Smooth muscle cell (in vitro differentiated cells): ENCODE data around the gene FBXL7. TPM values are rescaled to one million over a fixed set of nuclear protein-coding genes. Genes with fewer than 3 reads are reported as not detected.

Experiments
- DNase-seq: peaks from one replicate; lab custom pipeline; 2025; ENCODE audit not compliant: unreplicated experiment; lab: John Stamatoyannopoulos, UW
- H2AFZ ChIP-seq: fragments of 200-600 bp; sonication (generic); 2 replicates; pipeline ENCODE4 v1.6.0; 2016; ENCODE audit warnings: antibody characterized with exemption, low read depth, mild to moderate bottlenecking
- H3F3A ChIP-seq: fragments of 200-600 bp; sonication (generic); 2 replicates; pipeline ENCODE4 v1.6.0; 2017; ENCODE audit warnings: antibody characterized with exemption, low read depth
- H3K27ac ChIP-seq: fragments of 200-600 bp; sonication (generic); 2 replicates; pipeline ENCODE4 v1.5.1; 2016; ENCODE audit warnings: low read depth, mild to moderate bottlenecking
- H3K27me3 ChIP-seq: fragments of 200-600 bp; sonication (generic); 2 replicates; pipeline ENCODE4 v1.6.1; 2016; ENCODE audit warnings: low read depth, mild to moderate bottlenecking
- H3K36me3 ChIP-seq: fragments of 200-600 bp; sonication (generic); 2 replicates; pipeline ENCODE4 v1.5.1; 2016; ENCODE audit warnings: low read depth
- H3K4me1 ChIP-seq: fragments of 200-600 bp; sonication (generic); 2 replicates; pipeline ENCODE4 v1.5.1; 2016; ENCODE audit warnings: low read depth
- H3K4me2 ChIP-seq: fragments of 200-600 bp; sonication (generic); 2 replicates; pipeline ENCODE4 v1.6.0; 2016; ENCODE audit warnings: mild to moderate bottlenecking
- H3K4me3 ChIP-seq: fragments of 200-600 bp; sonication (generic); 2 replicates; pipeline ENCODE4 v1.5.1; 2016; ENCODE audit warnings: mild to moderate bottlenecking
- H3K79me2 ChIP-seq: fragments of 200-600 bp; sonication (generic); 2 replicates; pipeline ENCODE4 v1.6.0; 2016; ENCODE audit warnings: low read depth, mild to moderate bottlenecking
- H3K9ac ChIP-seq: fragments of 200-600 bp; sonication (generic); 2 replicates; pipeline ENCODE4 v1.6.0; 2016; ENCODE audit warnings: low read depth
- H3K9me3 ChIP-seq: fragments of 200-600 bp; sonication (generic); replicated peaks from 2 replicates; pipeline ENCODE4 v1.5.1; 2016; ENCODE audit warnings: low read depth
- H4K20me1 ChIP-seq: fragments of 200-600 bp; sonication (generic); 2 replicates; pipeline ENCODE4 v1.6.0; 2016; ENCODE audit warnings: low read depth
- CTCF ChIP-seq: fragments of 200-600 bp; sonication (generic); IDR thresholded peaks from 2 replicates; pipeline ENCODE4 v1.5.1; 2017; ENCODE audit warnings: borderline replicate concordance, mild to moderate bottlenecking, antibody characterized with exemption; ENCODE audit not compliant: insufficient read depth, poor library complexity, severe bottlenecking
- WGBS: methylation state at CpG from one replicate; pipeline ENCODE4 v1.1.7; 2016; ENCODE audit warnings: low lambda C conversion rate; 5-methylcytosine and 5-hydroxymethylcytosine counted together
- polyA plus RNA-seq: library from polyadenylated mRNA; unstranded; fragments of >200 nt; fragmentation: Nextera tagmentation; extraction: Ambion mirVana; gene quantifications from 2 replicates; pipeline ENCODE4 v1.2.1, GENCODE V29; 2016
- total RNA-seq: library from RNA; depleted of rRNA; stranded (reverse); fragments of >200 nt; gene quantifications from 2 replicates; pipeline ENCODE4 v1.2.3, GENCODE V29; 2014

FBXL7 gene
- 20.2 and 20.5 TPM in 2 replicates for total RNA-seq
- 10.1 and 21.0 TPM in 2 replicates for polyA plus RNA-seq

GRCh38 chr5:15499528-15500324, at the start of gene FBXL7:
Gene FBXL7 (plus strand): TSS chr5:15500180.
- Histone ChIP-seq H3K9ac (peak within 1 kb of the TSS; percentile 68), H3F3A (peaks cover 10% of the 10 kb centered on the region), H3K27me3 (peaks cover 16% of the 10 kb centered on the region), H3K36me3 (no peaks in the 10 kb centered on the region), H3K4me3 (peak within 1 kb of the TSS; percentile 76), H3K4me1 (peaks cover 17% of the 10 kb centered on the region), H3K9me3 (no peaks in the 10 kb centered on the region), H3K79me2 (peaks cover 24% of the 10 kb centered on the region), H4K20me1 (peaks cover 26% of the 10 kb centered on the region), H3K4me2 (peak within 1 kb of the TSS; percentile 99), H3K27ac (peak within 1 kb of the TSS; percentile 83), H2AFZ (peak within 1 kb of the TSS; percentile 100)
- WGBS, result under 1% methylated on average over 48 of the region's 60 CpGs
- no peak for TF ChIP-seq CTCF
- peak; percentile 50 for DNase-seq

- Histone ChIP-seq H3K27ac (no peak overlapping the region), H3K36me3 (no peaks in the 10 kb centered on the region), H3K79me2 (no peaks in the 10 kb centered on the region), H3K4me1 (no peaks in the 10 kb centered on the region), H3K4me2 (no peak overlapping the region), H3K9me3 (no peaks in the 10 kb centered on the region), H3K4me3 (no peak overlapping the region), H2AFZ (no peak overlapping the region), H3K27me3 (no peaks in the 10 kb centered on the region), H4K20me1 (no peaks in the 10 kb centered on the region), H3K9ac (no peak overlapping the region), H3F3A (no peaks in the 10 kb centered on the region)
- no peak for TF ChIP-seq CTCF
- no peak for DNase-seq
- WGBS, result 95% methylated on average over 11 of the region's 11 CpGs
Measured at GRCh38 chr5:15450473-15450872, 49.5 kb upstream of the FBXL7 start.

GRCh38 chr5:15450949-15451348, 49.0 kb upstream of the FBXL7 start:
- Histone ChIP-seq H3F3A (no peaks in the 10 kb centered on the region), H3K4me3 (no peak overlapping the region), H3K4me1 (no peaks in the 10 kb centered on the region), H3K9ac (no peak overlapping the region), H4K20me1 (no peaks in the 10 kb centered on the region), H3K79me2 (no peaks in the 10 kb centered on the region), H3K4me2 (no peak overlapping the region), H2AFZ (no peak overlapping the region), H3K27ac (no peak overlapping the region), H3K27me3 (no peaks in the 10 kb centered on the region), H3K9me3 (no peaks in the 10 kb centered on the region), H3K36me3 (no peaks in the 10 kb centered on the region)
- DNase-seq, result no peak
- WGBS, result 100% methylated on average over 4 of the region's 4 CpGs
- TF ChIP-seq CTCF, result no peak

GRCh38 chr5:15452030-15452429, 48.0 kb upstream of the FBXL7 start:
- no peak overlapping the region for H3K4me3 ChIP-seq
- WGBS, result 9% methylated on average over 1 of the region's 1 CpG
- no peak for DNase-seq
- no peaks in the 10 kb centered on the region for H4K20me1 ChIP-seq
- no peak for TF ChIP-seq CTCF
- peak overlapping the region; percentile 14 for H3K4me2 ChIP-seq
- no peaks in the 10 kb centered on the region for H3K79me2 ChIP-seq
- H3K9ac ChIP-seq, result no peak overlapping the region
- no peaks in the 10 kb centered on the region for H3K27me3 ChIP-seq
- no peak overlapping the region for H3K27ac ChIP-seq
- H3K4me1 ChIP-seq, result no peaks in the 10 kb centered on the region
- no peak overlapping the region for H2AFZ ChIP-seq
- no peaks in the 10 kb centered on the region for H3K9me3 ChIP-seq
- H3F3A ChIP-seq, result no peaks in the 10 kb centered on the region
- no peaks in the 10 kb centered on the region for H3K36me3 ChIP-seq
